ENCODE measurements around the gene OR5H6. TPM values are rescaled to one million over a fixed set of nuclear protein-coding genes. Genes with fewer than 3 reads are reported as not detected.
"Not testable (repeated sequence)": the region's sequence is repeated elsewhere in the genome, so short reads cannot be mapped to it uniquely, and the experiment has no call there.

Gene OR5H6
- not detected in 2 replicates for total RNA-seq

DNA sequence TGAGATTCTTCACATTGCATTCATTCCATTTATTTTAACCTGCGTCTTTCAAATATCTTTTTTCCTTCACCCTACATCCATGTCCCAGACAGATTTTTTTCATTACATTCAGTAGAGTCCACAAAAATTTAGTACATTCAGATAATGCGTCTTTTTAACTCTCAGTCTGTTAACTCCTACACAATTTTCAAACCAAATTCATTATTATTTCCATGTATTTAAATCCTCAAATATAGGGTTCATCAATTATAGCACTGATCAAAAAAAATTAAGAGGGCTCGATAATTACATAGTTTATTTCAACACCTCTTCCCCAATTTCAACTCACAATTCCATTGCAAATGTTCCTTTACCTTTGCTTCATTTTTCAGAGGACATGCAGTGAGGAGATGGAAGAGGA is at the start of gene OR5H6:
Gene OR5H6 (plus strand): TSS at position 301 of the 400 bp plus-strand sequence. CDS start 89 bp downstream, at position 390.
- Mint-ChIP-seq H3K4me1 (no peaks in the 10 kb centered on the region), H3K27ac (no peak within 1 kb of the TSS), H3K4me3 (no peak within 1 kb of the TSS), H3K27me3 (peaks cover 2% of the 10 kb centered on the region), H3K36me3 (ENCODE audit: low read depth) (no peaks in the 10 kb centered on the region), H3K9me3 (no peaks in the 10 kb centered on the region)
- intact Hi-C loops (cut with micrococcal nuclease): no loop called here
- no peak for DNase-seq

DNA sequence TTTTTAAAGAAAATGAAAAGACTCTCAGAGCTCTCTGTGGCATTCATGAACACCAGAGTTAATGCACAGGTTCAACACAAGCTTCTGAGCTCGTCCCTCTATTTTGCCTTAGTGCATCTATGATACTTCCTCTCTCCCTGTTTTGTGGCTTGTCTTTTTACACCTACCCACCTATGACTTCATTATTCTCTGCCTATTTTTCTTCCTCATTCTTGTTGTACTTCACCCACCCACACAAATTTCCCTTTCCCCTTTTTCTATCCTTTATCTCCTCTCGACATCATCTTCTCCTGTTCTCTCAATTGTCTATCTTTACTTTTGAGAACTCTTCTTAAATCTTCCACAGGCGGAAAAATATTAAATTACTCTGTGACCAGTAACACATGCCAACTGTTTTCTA is 49.0 kb upstream of the OR5H6 start:
- no peak for DNase-seq
- intact Hi-C loops (cut with micrococcal nuclease): no loop called here
- Mint-ChIP-seq H3K4me1 (peaks cover 3% of the 10 kb centered on the region), H3K27ac (no peak overlapping the region), H3K9me3 (no peaks in the 10 kb centered on the region), H3K4me3 (no peak overlapping the region), H3K27me3 (peaks cover 3% of the 10 kb centered on the region), H3K36me3 (ENCODE audit: low read depth) (no peaks in the 10 kb centered on the region)

DNA sequence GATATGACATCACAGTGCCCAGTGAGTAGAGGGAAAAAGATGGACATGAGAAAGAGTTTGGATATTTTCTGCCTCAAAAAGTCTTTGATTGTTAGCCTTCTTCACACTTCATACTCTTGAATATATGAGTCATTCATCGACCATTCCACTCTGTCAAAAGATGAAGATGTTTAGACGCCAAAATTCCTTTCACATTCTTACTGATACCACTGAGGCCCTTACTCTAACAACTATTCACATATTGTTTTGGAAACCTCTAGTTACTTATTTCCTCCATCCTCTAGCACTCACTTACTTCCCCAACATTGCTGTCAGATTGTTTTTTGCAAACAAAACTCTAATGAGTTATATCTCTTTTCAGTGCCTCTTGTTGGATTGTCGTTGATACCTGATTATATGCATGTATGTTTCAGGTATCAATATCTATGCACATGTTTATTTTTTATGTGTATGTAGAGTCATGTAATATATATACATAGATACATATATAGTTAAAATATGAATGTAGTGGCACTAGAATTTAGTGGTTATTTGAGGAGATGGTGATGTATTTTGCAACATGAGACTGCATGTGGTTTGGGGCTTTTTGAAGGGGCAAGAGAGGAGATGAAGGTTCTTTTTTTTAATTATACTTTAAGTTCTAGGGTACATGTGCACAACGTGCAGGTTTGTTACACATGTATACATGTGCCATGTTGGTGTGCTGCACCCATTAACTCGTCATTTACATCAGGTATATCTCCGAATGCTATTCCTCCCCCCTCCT is 40.0 kb upstream of the OR5H6 start:
- H3K36me3 Mint-ChIP-seq (ENCODE audit: low read depth): no peaks in the 10 kb centered on the region
- H3K4me3 Mint-ChIP-seq: no peak overlapping the region
- DNase-seq: no peak
- intact Hi-C loops (cut with micrococcal nuclease): no loop called here
- H3K9me3 Mint-ChIP-seq: no peaks in the 10 kb centered on the region
- no peaks in the 10 kb centered on the region for H3K27me3 Mint-ChIP-seq
- no peaks in the 10 kb centered on the region for H3K4me1 Mint-ChIP-seq
- H3K27ac Mint-ChIP-seq: no peak overlapping the region

DNA sequence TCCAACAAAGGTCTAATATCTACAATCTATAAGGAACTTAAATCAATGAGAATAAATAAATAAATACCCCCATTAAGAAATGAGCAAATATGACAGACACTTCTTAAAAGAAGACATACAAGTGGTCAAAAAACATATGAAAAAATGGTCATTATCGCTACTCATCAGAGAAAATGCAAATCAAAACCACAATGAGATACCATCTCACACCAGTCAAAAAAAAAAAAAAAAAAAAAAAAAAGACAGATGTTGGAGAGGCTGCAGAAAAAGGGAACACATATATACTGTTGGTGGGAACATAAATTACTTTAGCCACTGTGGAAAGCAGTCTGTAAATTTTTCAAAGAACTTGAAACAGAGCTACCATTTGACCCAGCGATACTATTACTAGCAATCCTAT is 31.6 kb upstream of the OR5H6 start:
- Mint-ChIP-seq H3K4me3 (no peak overlapping the region), H3K4me1 (peaks cover 3% of the 10 kb centered on the region), H3K27ac (no peak overlapping the region), H3K36me3 (ENCODE audit: low read depth) (no peaks in the 10 kb centered on the region), H3K9me3 (no peaks in the 10 kb centered on the region), H3K27me3 (peaks cover 10% of the 10 kb centered on the region)
- intact Hi-C loops (cut with micrococcal nuclease): no loop called here
- no peak for DNase-seq

DNA sequence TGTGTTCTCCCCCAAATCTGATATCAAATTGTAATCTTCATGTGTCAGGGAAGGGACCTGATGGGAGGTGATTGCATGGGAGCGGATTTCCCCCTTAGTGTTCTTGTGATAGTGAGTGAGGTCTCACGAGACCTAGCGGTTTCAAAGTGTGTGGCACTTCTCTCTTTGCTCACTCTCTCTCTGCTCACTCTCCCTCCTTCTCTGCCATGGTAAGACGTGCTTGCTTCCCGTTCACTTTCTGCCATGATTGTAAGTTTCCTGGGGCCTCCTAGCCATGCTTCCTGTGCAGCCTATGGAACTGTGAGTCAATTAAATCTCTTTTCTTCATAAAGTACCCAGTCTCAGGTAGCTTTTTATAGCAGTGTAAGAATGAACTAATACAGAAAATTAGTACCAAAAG is 30.6 kb upstream of the OR5H6 start:
- Mint-ChIP-seq H3K4me1 (peaks cover 3% of the 10 kb centered on the region), H3K36me3 (ENCODE audit: low read depth) (no peaks in the 10 kb centered on the region), H3K27ac (no peak overlapping the region), H3K27me3 (peaks cover 10% of the 10 kb centered on the region), H3K9me3 (no peaks in the 10 kb centered on the region), H3K4me3 (no peak overlapping the region)
- DNase-seq: no peak
- intact Hi-C loops (cut with micrococcal nuclease): no loop called here

DNA sequence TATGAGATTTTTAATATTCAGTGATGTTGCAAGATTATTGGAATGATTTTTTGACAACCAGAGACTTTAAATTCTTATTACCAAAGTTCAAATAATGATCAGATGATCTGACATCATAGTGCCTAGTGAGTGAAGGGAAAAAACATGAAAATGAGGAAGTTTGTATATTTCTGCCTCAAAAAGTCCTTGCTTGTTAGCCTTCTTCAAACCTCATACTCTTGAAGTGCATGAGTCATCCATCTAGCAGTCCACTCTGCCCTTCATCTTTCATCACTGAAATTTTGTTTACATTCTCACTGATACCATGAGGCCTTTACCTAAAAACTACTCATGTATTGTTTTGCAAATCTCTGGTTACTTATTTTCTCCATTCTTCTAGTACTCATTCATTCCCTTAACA is 23.9 kb upstream of the OR5H6 start:
- intact Hi-C loops (cut with micrococcal nuclease): no loop called here

DNA sequence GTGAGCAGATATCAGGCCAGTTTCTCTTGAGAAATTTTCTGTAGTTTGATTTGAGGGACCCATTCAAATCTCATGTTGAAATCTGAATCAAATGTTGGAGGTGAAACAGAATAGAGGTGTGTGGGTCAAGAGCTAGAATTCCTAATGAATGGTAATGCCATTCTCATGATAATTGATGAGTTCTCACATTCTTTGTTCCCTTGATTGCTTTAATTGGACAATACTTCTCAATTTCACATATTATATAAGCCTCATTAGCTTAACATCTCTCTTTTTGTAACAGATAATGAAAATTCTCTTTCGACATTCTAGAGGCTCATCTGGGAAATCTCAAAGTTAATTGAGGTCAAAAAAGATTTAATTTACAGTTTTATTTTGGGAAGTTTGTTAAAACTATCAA is 21.9 kb upstream of the OR5H6 start:
- H3K27ac Mint-ChIP-seq: no peak overlapping the region
- intact Hi-C loops (cut with micrococcal nuclease): no loop called here
- DNase-seq: no peak
- H3K4me3 Mint-ChIP-seq: no peak overlapping the region
- no peaks in the 10 kb centered on the region for H3K9me3 Mint-ChIP-seq
- no peaks in the 10 kb centered on the region for H3K36me3 Mint-ChIP-seq (ENCODE audit: low read depth)
- no peaks in the 10 kb centered on the region for H3K4me1 Mint-ChIP-seq
- no peaks in the 10 kb centered on the region for H3K27me3 Mint-ChIP-seq

More for the DNA sequence above, 23.9 kb upstream of the OR5H6 start:
- Mint-ChIP-seq H3K27me3 (peaks cover 2% of the 10 kb centered on the region), H3K27ac (no peak overlapping the region), H3K9me3 (no peaks in the 10 kb centered on the region), H3K4me3 (no peak overlapping the region), H3K4me1 (no peaks in the 10 kb centered on the region), H3K36me3 (ENCODE audit: low read depth) (no peaks in the 10 kb centered on the region)
- DNase-seq: no peak

DNA sequence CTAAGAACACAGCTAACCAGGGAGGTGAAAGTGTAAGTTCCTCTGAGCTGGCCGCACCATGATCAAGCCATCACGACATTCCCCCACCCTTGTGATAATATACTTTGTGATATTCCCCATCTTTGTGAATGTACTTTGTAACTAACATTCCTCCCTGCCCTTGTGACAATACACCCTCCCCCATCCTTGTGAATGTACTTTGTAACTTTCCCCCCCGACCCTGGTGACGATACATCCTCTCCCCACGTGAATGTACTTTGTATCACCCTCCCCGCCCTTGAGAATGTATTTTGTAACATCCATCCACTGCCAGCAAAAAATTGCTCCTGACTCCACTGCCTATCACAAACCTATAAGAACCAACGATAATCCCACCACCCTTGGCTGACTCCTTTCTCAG is 20.2 kb upstream of the OR5H6 start:
- H3K27me3 Mint-ChIP-seq: no peaks in the 10 kb centered on the region
- H3K4me1 Mint-ChIP-seq: no peaks in the 10 kb centered on the region
- no peaks in the 10 kb centered on the region for H3K36me3 Mint-ChIP-seq (ENCODE audit: low read depth)
- no peak for DNase-seq
- intact Hi-C loops (cut with micrococcal nuclease): no loop called here
- no peaks in the 10 kb centered on the region for H3K9me3 Mint-ChIP-seq
- no peak overlapping the region for H3K27ac Mint-ChIP-seq
- H3K4me3 Mint-ChIP-seq: no peak overlapping the region

DNA sequence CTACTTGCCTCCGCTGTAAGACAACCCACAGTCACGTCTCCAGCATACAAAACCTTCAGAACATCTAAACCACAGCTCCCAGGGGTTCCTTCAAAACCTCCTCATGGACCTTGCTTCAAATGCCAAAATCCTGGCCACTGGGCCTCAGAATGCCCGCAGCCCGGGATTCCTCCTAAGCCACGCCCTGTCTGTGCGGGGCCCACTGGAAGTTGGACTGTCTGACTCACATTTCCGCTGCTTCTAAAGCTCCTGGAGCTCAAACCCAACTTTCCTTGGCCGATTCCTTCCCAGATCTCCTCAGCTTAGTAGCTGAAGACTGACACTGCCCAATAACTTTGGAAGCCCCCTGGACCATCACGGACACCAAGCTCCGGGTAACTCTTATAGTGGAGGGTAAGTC is 17.9 kb upstream of the OR5H6 start:
- intact Hi-C loops (cut with micrococcal nuclease): no loop called here
- Mint-ChIP-seq H3K27me3 (no peaks in the 10 kb centered on the region), H3K27ac (no peak overlapping the region), H3K4me1 (no peaks in the 10 kb centered on the region), H3K4me3 (no peak overlapping the region), H3K9me3 (no peaks in the 10 kb centered on the region), H3K36me3 (ENCODE audit: low read depth) (no peaks in the 10 kb centered on the region)
- no peak for DNase-seq

DNA sequence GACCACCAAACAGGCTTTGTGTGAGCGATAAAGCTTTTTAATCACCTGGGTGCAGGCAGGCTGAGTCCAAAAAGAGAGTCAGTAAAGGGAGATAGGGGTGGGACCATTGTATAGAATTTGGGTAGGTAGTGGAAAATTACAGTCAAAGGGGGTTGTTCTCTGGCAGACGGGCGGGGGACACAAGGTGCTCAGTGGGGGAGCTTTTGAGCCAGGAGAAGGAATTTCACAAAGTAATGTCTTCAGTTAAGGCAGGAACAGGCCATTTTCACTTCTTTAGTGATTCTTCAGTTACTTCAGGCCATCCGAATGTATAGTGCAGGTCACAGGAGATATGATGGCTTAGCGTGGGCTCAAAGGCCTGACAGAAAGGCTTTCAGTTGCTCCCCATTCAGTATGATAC is 8.0 kb upstream of the OR5H6 start:
- H3K27me3 Mint-ChIP-seq; H3K36me3 Mint-ChIP-seq (ENCODE audit: low read depth); DNase-seq; H3K4me1 Mint-ChIP-seq; H3K27ac Mint-ChIP-seq; intact Hi-C loops (cut with micrococcal nuclease); H3K4me3 Mint-ChIP-seq; H3K9me3 Mint-ChIP-seq: not testable (repeated sequence)

DNA sequence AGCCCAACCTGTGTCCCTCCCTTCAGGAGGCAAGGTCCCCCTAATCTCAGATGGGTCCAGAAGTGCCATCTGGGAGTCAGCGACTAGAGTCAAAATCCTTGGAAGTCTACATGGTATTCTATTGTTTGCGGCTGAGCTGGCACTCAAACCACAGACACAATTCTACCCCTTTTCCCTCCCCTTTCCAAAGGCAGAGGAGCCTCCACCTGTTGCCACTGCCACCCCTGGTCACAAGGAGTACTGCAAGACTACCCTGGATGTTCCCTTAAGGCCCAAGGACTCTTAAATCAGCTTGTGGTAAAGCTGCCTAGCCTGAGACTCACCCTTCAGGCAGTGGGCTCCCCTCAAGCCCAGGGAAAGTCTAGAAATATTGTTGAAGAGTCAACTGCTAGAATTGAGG is 4.3 kb upstream of the OR5H6 start:
- no peaks in the 10 kb centered on the region for H3K4me1 Mint-ChIP-seq
- H3K9me3 Mint-ChIP-seq: no peaks in the 10 kb centered on the region
- no peak for DNase-seq
- H3K27me3 Mint-ChIP-seq: peaks cover 4% of the 10 kb centered on the region
- H3K27ac Mint-ChIP-seq: no peak overlapping the region
- H3K36me3 Mint-ChIP-seq (ENCODE audit: low read depth): no peaks in the 10 kb centered on the region
- H3K4me3 Mint-ChIP-seq: no peak overlapping the region
- intact Hi-C loops (cut with micrococcal nuclease): no loop called here

DNA sequence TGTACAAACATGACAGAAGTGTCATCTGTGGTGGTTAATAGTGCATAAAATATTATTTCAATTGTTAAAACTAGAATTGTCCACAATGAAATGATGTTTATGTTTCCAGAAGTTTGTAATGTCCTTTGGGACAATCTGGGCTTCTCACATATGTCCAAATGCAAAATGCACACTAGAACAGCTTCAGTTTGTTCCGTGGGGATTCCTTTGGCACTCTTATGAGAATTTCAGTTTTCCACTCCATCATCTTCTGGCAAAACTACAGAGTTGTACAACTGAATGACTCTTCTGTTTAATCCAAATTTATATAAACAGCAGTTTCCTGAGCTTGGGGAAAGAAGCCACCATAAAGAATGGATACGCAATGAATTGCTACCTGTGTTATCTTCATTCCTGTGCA is 2.0 kb upstream of the OR5H6 start:
- H3K27ac Mint-ChIP-seq: no peak overlapping the region

DNA sequence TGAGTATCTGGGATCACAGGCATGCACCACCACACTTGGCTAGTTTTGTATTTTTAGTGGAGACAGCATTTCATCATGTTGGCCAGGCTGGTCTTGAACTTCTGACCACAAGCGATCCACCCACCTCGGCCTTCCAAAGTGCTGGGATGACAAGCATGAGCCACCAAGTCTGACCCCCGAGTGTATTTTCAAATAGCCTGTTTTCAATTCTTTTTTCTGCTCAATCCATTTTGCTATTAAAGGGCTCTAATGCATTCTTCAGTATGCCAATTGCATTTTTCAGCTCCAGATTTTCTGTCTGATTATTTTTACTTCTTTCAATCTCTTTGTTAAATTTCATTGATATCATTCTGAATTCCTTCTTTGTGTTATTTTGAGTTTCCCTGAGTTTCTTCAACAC is 5.8 kb downstream of the OR5H6 start:
- intact Hi-C loops (cut with micrococcal nuclease): no loop called here
- H3K9me3 Mint-ChIP-seq: peaks cover 8% of the 10 kb centered on the region

More for the DNA sequence above, 2.0 kb upstream of the OR5H6 start:
- Mint-ChIP-seq H3K9me3 (no peaks in the 10 kb centered on the region), H3K27me3 (peaks cover 4% of the 10 kb centered on the region), H3K4me1 (no peaks in the 10 kb centered on the region), H3K36me3 (ENCODE audit: low read depth) (no peaks in the 10 kb centered on the region), H3K4me3 (no peak overlapping the region)
- no peak for DNase-seq
- intact Hi-C loops (cut with micrococcal nuclease): no loop called here

DNA sequence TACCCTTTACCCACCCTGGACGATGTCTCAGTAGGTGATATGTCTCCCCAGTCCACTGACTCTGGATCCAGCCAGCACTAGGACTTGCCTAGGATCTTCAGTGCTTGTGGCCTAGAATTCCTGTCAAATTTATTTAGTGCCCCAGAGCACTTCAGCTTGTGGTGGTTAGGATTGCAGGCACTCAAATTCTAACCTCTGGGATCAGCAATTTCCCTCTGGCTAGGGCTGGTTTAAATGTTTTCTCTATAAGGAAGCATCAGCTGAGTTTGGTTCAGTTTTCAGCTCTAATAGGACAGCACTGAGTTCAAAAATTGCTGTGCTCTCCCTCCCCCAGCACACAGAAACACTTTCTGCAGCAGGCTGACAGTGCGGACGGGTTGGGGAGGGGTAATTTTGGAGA is 8.1 kb downstream of the OR5H6 start:
- no peak for DNase-seq
- H3K4me1 Mint-ChIP-seq: no peaks in the 10 kb centered on the region
- no peak overlapping the region for H3K27ac Mint-ChIP-seq
- H3K27me3 Mint-ChIP-seq: peaks cover 7% of the 10 kb centered on the region
- intact Hi-C loops (cut with micrococcal nuclease): no loop called here
- H3K36me3 Mint-ChIP-seq (ENCODE audit: low read depth): no peaks in the 10 kb centered on the region
- H3K4me3 Mint-ChIP-seq: no peak overlapping the region
- H3K9me3 Mint-ChIP-seq: peaks cover 8% of the 10 kb centered on the region

More for the DNA sequence above, 5.8 kb downstream of the OR5H6 start:
- Mint-ChIP-seq H3K4me3 (no peak overlapping the region), H3K27me3 (peaks cover 6% of the 10 kb centered on the region), H3K27ac (no peak overlapping the region), H3K36me3 (ENCODE audit: low read depth) (no peaks in the 10 kb centered on the region), H3K4me1 (no peaks in the 10 kb centered on the region)
- no peak for DNase-seq

DNA sequence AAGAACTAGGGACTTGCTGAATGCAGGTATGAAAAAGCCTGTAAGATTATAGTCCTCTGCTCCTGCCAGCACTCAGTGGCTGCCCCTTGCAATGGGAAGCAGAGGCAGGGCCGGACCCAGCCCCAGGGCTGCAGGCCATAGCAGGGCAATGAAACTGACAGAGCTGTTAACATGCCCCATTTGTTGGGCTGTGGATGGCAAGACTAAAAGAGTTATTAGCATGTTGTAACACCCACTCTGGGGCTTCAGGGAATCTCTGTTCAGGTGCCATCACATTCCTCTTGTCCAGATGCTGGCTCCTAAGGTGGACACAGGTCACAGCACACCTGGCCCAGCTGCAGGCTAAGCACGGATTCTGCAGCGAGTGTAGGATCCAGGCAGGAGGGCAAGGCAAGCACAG is 10.9 kb downstream of the OR5H6 start:
- intact Hi-C loops (cut with micrococcal nuclease): no loop called here
- Mint-ChIP-seq H3K4me1 (peaks cover 2% of the 10 kb centered on the region), H3K27ac (no peak overlapping the region), H3K4me3 (no peak overlapping the region), H3K36me3 (ENCODE audit: low read depth) (no peaks in the 10 kb centered on the region), H3K9me3 (peaks cover 8% of the 10 kb centered on the region), H3K27me3 (peaks cover 10% of the 10 kb centered on the region)
- no peak for DNase-seq

Measured in activated CD4-positive, alpha-beta T cell treated with anti-CD3 and anti-CD28 coated beads, Interleukin-2, amount 10 ng/mL, durations not matched to agents 24 days and 14 days (primary cell).